K562 treated with DMSO at 1 percent for 12 hours (cell line): ENCODE results near the gene PAFAH2. TPM values are rescaled to one million over a fixed set of nuclear protein-coding genes. Genes with fewer than 3 reads are reported as not detected.

Experiments used
- total RNA-seq: library from RNA; unstranded; fragments of 300-600 nt; gene quantifications from 2 replicates; pipeline ENCODE4 v1.2.3, GENCODE V29; 2022; ENCODE audit not compliant: insufficient read depth

PAFAH2 gene
- 5.4 and 8.6 TPM in 2 replicates for total RNA-seq

GRCh38 chr1:25997828-25998761, at the start of gene PAFAH2:
TSS of gene PAFAH2 (minus strand) at chr1:25998063. CDS start at chr1:25990816, 7,247 bp downstream.

GRCh38 chr1:26045722-26046245, 47.9 kb upstream of the PAFAH2 start, which contains the start of gene SLC30A2:
TSS of gene SLC30A2 (minus strand) at chr1:26046118. CDS start at chr1:26045896, 222 bp downstream.

GRCh38 chr1:26021647-26022403, 24.0 kb upstream of the PAFAH2 start, which contains the start of gene EXTL1:
TSS of gene EXTL1 (plus strand) at chr1:26021775. CDS start at chr1:26022647, 872 bp downstream.

Other genes starting within 250 kb of the PAFAH2 start
- gene SELENON, start 197.9 kb downstream of the PAFAH2 start, total RNA-seq, result 14.4 and 37.1 TPM in 2 replicates
- gene MTFR1L, start 178.1 kb downstream of the PAFAH2 start, total RNA-seq, result 46.8 and 67.5 TPM in 2 replicates
- 20.6 and 22.3 TPM in 2 replicates for gene AUNIP, start 138.6 kb downstream of the PAFAH2 start, total RNA-seq
- gene PAQR7, start 122.4 kb downstream of the PAFAH2 start, total RNA-seq, result 3.5 and 4.5 TPM in 2 replicates
- 488 and 581 TPM in 2 replicates for gene STMN1, start 91.6 kb downstream of the PAFAH2 start, total RNA-seq
- 0.38 TPM in 1 of 2 replicates, not detected in the other for gene EXTL1, start 23.7 kb upstream of the PAFAH2 start, total RNA-seq
- not detected in 2 replicates for gene SLC30A2, start 48.1 kb upstream of the PAFAH2 start, total RNA-seq
- 0.37 TPM in 1 of 2 replicates, not detected in the other for gene TRIM63, start 69.6 kb upstream of the PAFAH2 start, total RNA-seq
- gene PDIK1L, start 113.8 kb upstream of the PAFAH2 start, total RNA-seq, result 4.8 and 16.2 TPM in 2 replicates
- 0.47 and 0.70 TPM in 2 replicates for gene FAM110D, start 161.0 kb upstream of the PAFAH2 start, total RNA-seq
- gene C1orf232, start 170.9 kb upstream of the PAFAH2 start, total RNA-seq, result not detected in 2 replicates
- 71.2 and 131 TPM in 2 replicates for gene ZNF593, start 171.8 kb upstream of the PAFAH2 start, total RNA-seq
- 4.6 TPM in 1 of 2 replicates, not detected in the other for gene ZNF593OS, start 173.8 kb upstream of the PAFAH2 start, total RNA-seq
- 0.62 and 0.64 TPM in 2 replicates for gene CNKSR1, start 179.4 kb upstream of the PAFAH2 start, total RNA-seq
- not detected in 2 replicates for gene CATSPER4, start 192.5 kb upstream of the PAFAH2 start, total RNA-seq
- gene CEP85, start 236.1 kb upstream of the PAFAH2 start, total RNA-seq, result 37.8 and 85.8 TPM in 2 replicates